Fibroblast of villous mesenchyme (primary cell): ENCODE measurements around the gene NRG2. TPM values are rescaled to one million over a fixed set of nuclear protein-coding genes. Genes with fewer than 3 reads are reported as not detected.

Source experiments
- DNase-seq: peaks from one replicate; pipeline ENCODE4 v3.0.0-alpha.2; 2010; ENCODE audit warnings: low read depth
- H3K4me3 ChIP-seq: 2 replicates; pipeline ENCODE4 v1.5.1; 2011; ENCODE audit warnings: low read depth, mild to moderate bottlenecking, low read length
- CTCF ChIP-seq: IDR thresholded peaks from 2 replicates; pipeline ENCODE4 v1.5.1; 2012; ENCODE audit warnings: low read depth, mild to moderate bottlenecking, low read length; ENCODE audit not compliant: insufficient read depth
- total RNA-seq: library from RNA; depleted of rRNA; stranded (reverse); fragments of >200 nt; gene quantifications from 2 replicates; pipeline ENCODE4 v1.2.3, GENCODE V29; 2012

Gene NRG2
- total RNA-seq, 1 donor = under 0.01 TPM

GRCh38 chr5:140023611-140024191 lies 19.4 kb downstream of the NRG2 start:
- no peak overlapping the region for H3K4me3 ChIP-seq
- no peak for DNase-seq
- no peak for TF ChIP-seq CTCF

- H3K4me3 ChIP-seq = no peak overlapping the region
- no peak for DNase-seq
- no peak for TF ChIP-seq CTCF
These were observed 22.4 kb downstream of the NRG2 start for GRCh38 chr5:140020601-140021177.

DNA sequence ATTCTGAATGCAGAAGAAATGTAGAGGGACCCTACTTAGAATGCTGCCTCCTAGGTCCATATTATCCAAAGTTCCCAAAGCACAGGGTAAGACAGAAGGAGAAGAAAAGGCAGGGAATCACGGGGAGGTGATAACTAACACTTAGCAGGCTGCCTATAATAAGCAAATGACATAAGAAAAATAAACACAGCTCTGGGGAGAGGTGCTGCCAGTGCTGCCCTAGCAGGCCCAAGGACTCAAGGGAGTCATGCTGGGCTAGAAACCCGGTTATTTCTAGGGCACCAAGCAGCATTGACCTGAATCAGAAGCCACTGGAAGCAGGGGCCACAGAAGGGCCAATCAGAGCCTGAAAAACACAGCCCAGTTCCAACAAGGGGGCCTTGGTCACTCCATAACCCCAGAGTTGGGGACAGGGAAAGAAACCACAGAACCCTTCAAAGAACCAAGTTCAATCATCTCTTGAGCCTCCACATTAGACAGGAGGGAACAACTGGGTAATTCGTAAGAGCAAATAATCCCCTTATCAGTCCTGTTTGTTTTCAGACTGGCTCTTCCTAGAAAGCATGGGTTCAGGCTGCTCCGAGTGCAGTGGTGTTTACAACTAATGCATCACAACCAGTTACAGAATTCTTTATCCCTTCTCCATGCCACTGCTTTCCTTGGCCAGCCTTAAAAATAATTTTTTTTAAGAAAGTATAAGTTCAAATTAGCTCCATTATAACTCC lies 24.0 kb downstream of the NRG2 start:
- TF ChIP-seq CTCF = no peak
- no peak overlapping the region for H3K4me3 ChIP-seq
- DNase-seq = no peak

- DNase-seq = no peak
- no peak for TF ChIP-seq CTCF
- no peak overlapping the region for H3K4me3 ChIP-seq
These were observed 24.6 kb downstream of the NRG2 start for GRCh38 chr5:140018517-140018916.

DNA sequence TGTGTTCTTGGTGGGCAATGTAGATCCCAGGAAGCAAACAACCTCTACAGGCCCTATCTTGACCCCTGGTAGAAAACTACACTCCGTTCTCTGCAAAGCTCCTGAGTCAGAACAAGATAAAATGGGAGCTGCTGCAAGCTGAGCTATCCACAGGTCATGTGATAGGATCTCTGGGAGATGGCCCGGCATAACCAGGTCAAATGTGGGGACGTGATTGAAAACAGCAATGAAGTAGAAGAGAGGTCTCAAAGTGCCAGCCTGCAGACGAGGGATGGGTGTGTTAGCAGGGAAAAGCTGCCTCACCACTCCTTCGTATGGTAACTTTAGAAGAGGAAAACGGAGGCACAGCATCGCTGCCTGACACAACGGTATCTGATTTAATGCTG lies 25.0 kb downstream of the NRG2 start:
- H3K4me3 ChIP-seq = no peak overlapping the region
- no peak for TF ChIP-seq CTCF
- no peak for DNase-seq

DNA sequence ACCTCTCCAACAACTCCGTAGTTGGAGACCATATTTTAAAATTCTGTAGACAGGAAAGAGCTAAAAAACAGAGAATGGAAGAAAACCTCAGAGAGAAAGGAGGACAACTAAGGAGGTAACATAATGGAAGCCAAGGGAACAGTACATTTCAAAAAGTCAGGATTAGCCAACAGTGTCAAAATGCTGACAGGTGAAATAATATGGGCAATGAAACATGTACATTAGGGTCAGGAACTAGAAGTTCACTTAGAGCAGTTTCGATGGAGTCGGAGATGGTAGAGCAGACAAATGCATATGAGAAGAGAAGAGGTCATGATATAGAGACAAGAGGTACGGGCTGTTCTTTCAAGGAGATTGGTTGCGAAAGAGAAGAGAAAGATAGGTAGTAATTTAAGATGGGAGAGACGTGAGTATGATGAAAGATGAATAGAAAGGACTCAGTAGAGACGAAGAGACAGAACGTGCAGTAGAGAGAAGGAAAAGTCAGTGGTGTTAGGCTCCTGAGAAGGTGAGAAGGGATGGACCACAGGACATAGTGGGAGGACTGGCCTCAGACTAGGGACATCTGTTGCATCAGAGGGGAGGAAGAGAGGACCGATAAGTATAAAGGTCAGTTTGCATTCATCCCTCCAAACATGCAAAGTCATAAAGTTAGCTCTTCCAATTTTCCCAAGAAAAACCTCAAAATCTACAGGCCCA lies 25.6 kb downstream of the NRG2 start:
- DNase-seq = no peak
- no peak for TF ChIP-seq CTCF
- H3K4me3 ChIP-seq = no peak overlapping the region
